ENCODE measurements around the gene CSK.
"Not testable (repeated sequence)": the region's sequence is repeated elsewhere in the genome, so short reads cannot be mapped to it uniquely, and the experiment has no call there.

Gene CSK

DNA sequence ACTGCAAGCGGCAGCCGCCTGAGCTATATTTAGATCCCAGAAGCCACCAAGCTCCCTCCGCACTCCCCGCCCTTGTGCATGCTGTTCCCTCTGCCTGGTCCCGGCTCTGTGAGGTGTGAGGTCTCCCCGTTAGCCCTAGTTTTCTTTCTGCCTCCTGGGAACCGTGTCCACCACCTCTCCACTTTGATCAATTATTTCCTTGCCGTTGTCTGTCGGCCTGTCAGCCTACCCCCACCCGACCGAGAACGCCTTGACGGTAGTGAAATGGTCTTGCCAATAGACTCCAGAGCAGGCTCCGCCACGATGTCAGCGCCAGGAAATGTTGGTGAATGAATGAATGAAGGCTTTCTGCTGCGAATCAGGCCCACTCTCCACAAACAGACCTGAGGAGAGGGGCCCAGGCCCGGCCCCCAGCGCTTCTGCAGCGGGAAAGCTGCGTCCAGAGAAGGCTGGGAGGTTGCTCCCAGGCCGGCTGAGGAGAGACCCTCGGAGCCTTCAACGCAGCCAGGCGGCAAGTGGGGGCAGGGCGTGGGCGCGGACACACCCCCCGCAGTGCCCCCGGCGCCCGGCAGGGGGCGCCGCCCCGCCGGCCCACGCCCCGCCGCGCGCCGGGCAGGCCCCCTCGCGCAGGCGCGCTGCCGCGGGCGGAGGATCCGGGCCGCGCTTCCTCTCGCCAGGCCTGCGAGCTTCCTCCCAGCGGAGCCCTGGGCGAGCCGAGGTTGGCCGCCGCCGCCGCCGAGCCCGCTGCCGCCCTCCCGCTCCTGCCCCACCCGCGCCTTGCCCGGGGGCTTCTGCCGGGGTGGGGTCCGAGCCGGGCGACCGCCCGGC is at the start of gene CSK:
TSS of gene CSK (plus strand) at position 650 of the 828 bp plus-strand sequence. CDS start 16,218 bp downstream, outside the sequence.
- DNase-seq: peak; percentile 50

DNA sequence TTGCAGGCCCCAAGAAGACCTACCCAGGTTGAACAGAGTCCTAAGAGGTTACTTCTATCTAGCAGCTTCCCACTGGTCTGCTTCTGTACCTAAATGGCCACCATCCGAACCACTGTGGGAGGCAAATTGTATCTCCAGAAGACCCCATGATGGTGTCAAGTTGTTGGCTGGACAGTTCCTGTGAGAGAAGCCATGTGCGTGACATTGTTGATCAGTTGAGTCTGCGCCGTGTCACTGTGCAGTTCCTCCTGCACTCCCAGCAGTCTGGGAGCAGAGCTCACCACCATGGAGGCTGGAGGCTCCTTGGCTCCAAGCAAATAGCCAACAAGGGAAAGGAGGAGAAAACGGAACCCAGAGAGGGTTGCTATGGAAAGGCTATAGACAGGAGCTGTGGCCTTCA is 49.0 kb upstream of the CSK start:
- DNase-seq: no peak

DNA sequence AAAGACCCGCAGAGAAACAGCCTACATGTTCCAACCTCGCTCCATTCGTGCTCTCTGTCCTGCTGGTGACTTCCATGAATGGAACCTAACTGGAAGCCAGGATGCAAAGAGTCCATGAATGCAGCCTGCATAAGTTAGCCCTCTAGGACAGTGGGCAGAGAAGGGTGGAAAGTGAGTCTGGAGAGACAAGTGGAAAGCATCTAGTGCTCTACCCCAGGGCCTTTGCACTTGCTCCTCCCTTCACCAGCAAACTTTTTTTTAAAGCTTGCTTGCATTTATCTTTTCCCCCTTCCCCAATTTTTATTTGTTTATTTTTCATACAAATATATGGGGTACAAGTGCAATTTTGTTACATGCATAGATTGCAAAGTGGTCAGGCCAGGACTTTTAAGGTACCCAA is 48.6 kb upstream of the CSK start:
- no peak for DNase-seq

DNA sequence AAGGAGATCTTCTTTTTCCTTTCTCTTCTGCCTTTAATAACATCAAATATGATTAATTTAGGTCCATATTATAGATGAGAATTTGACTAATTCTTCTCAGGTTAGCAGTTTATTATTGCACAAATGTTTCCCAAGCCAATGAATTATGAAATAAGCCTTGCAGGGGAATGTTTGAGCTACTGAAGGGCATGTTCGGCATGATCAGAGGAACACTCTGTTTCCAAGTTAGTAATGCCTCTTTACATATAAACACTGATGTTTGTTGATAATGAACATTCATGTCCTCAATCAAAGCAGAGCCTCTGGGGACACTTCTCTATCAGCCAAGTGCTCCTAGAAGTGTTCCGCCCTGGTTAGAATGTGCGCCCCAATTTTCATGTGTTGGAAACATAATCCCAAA is 46.6 kb upstream of the CSK start:
- no peak for DNase-seq

DNA sequence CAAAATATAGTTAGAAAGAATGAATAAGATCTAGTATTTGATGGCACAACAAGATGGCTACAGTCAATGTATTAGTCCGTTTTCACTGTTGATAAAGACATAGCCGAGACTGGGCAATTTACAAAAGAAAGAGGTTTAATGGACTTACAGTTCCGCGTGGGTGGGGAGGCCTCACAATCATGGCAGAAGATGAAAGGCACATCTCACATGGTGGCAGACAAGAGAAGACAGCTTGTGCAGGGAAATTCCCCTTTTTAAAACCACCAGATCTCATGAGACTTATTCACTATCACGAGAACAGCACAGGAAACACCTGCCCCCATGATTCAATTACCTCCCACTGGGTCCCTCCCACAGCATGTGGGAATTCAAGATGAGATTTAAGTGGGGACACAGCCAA is 43.6 kb upstream of the CSK start:
- not testable (repeated sequence) for DNase-seq

DNA sequence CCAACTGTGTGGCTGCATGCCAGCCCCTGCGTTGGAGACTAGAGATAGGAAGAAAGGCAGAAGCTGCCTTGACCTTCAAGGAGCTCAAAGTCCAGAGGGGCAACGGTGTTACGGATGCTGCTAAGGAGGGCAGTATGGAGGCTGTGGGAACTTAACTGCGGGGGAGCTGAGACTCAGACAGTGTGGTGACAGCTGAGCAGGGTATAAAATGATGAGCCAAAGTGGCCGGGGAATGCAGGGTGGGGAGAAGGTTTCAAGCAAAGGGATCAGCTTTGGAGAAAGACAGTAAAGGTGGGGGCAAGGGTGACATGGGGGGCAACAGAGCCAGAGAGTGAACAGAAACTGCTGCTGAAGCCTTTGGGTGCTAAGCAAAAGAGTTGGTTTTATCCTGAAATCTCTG is 39.5 kb upstream of the CSK start:
- no peak for DNase-seq

DNA sequence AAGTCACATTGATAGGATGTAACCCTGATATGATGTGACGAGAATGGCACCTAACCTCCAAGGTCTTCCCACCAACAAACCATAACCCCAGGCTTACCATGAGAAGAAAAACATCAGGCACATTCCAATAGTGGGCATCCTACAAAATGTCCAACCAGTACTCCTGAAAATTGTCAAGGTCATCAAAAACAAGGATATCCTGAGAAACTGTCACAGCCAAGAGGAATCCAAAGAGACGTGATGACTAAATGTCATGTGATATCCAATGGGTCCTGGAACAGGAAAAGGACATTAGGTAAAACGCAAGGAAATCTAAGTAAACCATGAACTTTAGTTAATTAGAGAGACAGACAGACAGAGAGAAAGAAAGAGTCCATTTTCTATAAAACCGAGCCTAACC is 35.5 kb upstream of the CSK start:
- no peak for DNase-seq

DNA sequence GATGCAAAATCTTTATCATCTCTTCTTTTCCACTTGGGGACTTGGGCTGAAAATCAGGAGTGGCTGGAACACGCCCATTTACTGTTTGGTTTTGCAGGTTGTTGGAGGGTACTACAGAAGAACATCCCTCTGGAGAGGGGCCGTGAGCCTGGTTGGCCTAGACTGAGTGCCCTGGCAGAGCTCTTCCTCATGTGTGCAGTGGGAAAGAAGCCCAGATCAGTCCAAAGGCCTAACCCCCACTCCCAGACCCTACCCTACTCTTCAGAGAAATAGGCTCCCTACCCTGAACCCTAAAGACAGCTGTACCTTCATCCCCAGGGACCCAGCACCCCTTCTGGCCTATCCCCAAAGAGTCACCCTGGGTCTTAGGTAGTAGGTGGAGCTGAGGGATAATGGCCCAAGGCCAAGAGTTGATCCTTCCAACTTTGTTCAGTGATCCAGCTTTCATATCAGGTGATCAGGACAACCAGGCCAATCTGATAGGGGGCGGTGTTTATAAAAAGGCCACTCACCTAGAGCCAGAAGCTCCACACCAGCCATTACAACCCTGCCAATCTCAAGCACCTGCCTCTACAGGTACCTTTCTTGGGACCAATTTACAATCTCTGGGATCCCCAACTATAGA is 33.4 kb upstream of the CSK start, which contains the start of gene CYP1A2:
TSS of gene CYP1A2 (plus strand) at position 524 of the 625 bp plus-strand sequence. CDS start 894 bp downstream, outside the sequence.
- DNase-seq: no peak

DNA sequence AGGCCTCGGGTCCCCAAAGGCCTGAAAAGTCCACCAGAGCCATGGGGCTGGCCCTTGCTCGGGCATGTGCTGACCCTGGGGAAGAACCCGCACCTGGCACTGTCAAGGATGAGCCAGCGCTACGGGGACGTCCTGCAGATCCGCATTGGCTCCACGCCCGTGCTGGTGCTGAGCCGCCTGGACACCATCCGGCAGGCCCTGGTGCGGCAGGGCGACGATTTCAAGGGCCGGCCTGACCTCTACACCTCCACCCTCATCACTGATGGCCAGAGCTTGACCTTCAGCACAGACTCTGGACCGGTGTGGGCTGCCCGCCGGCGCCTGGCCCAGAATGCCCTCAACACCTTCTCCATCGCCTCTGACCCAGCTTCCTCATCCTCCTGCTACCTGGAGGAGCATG is 32.0 kb upstream of the CSK start:
- DNase-seq: no peak

DNA sequence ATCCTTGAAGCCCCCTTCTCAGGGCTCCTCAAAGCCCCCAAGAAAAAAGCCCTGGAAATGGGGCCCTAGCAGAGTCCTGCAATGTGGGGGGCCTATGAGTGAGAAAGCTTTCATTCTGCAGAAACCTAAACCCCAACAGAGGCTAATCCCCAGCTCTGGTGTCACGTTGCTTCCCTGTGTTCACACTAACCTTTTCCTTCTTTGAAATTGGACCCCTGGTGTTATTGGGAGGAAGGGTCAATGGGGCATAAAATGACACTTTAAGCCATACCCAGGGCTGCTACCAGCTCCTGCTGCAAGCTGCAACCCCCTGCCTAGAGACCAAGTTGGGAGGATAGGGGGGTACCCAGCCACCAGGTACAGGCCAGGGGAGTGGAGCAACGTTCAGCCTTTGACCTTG is 31.1 kb upstream of the CSK start:
- no peak for DNase-seq

DNA sequence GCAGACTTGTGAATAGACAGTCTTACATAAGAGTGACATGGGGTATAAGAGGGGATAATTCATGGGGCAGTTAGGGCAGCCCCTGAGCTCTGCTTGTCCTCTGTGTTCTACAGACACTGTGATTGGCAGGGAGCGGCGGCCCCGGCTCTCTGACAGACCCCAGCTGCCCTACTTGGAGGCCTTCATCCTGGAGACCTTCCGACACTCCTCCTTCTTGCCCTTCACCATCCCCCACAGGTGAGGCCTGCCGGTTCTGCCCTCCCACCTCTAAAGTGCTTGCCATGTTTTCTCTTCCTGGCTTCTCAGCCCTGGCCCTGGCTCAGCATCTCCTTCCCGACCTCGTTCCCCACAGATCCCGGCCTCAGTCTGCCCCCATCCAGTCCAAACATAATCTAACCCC is 29.9 kb upstream of the CSK start:
- DNase-seq: no peak

DNA sequence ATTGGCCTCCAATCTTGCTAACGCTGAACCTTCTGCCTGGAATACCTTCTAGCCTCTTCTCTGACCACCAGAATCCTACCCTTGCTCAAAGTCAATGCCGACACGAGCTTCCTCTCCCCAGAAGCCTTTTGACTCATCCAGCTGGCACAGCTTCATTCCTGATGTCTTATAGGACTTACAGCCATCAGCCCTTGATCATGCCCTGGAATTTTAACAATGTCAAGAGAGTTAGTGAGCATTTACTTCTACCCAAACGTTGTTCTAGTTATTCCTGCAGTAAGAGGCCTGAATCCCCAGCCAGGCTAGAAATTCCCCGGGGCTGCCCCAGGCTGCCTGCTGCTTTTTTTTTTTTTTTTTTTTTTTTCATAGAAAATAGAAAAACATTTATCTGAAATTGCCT is 29.3 kb upstream of the CSK start:
- DNase-seq: no peak

DNA sequence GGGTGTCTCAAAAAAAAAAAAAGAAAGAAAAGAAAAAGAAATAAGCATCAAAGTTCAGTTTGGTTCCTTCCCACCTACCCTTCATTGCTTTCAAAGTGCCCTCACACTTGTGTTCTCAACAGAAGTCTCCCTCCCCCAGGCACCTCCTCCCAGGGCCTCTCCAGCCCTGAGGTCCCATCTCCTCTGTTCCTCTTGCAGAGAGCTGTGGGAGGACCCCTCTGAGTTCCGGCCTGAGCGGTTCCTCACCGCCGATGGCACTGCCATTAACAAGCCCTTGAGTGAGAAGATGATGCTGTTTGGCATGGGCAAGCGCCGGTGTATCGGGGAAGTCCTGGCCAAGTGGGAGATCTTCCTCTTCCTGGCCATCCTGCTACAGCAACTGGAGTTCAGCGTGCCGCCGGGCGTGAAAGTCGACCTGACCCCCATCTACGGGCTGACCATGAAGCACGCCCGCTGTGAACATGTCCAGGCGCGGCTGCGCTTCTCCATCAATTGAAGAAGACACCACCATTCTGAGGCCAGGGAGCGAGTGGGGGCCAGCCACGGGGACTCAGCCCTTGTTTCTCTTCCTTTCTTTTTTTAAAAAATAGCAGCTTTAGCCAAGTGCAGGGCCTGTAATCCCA is 27.2 kb upstream of the CSK start:
- DNase-seq: no peak

DNA sequence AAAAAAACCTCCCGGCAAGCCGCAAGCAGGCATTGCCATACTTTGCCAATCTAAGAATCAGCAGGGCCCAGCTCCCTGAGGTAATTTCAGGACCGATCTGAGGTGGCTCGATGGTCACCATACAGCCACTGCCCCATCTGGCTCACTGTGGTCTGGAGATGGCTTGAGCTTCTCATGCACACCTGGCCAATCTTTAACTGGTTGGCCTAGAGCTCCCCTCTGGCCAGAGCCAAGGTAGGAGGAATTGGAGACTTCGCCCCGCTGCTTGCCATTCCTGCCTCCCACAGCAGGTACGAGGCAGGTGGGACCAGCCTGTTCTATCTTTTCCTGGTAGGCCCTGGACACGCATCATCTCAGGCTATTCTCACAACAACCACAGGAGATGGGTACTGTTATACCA is 23.1 kb upstream of the CSK start:
- DNase-seq: no peak

DNA sequence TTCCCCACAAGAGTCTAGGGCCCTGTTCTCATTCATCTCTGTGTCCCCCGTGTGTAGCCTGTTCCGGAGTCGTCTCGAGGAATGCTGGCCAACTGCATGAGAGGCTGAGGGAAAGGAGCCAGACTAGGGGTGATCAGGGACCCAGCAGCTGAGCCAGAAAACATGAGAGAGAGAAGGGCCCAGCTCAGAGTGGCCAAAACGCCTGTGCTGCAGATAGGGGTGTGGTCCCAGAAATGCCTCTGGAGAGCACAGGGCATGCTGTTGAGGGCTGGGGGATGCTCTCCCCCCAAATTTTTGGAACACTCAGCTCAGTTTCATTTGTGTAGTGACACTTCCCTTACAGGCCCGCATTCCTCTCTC is 19.1 kb upstream of the CSK start:
- DNase-seq: no peak

DNA sequence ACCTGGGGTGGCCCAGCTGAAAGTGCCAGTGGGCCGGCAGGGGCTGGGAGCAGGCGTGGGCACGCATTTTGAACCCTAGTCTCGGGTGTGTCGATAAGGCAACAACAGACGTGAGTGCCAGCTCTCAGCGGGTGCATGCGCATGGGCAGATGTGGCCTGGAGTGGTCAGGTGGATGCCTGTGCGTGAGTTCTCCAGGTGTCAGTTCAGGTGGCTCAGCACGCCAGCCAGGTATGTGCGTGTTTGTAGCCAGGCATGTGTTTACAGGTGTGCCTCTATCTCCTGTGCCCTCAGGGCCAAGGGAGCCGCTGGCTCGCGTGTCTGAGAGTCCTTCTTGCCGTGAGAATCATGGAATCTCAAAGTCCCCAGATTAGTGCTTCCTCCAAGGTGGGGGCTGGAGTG is 18.5 kb upstream of the CSK start:
- no peak for DNase-seq

DNA sequence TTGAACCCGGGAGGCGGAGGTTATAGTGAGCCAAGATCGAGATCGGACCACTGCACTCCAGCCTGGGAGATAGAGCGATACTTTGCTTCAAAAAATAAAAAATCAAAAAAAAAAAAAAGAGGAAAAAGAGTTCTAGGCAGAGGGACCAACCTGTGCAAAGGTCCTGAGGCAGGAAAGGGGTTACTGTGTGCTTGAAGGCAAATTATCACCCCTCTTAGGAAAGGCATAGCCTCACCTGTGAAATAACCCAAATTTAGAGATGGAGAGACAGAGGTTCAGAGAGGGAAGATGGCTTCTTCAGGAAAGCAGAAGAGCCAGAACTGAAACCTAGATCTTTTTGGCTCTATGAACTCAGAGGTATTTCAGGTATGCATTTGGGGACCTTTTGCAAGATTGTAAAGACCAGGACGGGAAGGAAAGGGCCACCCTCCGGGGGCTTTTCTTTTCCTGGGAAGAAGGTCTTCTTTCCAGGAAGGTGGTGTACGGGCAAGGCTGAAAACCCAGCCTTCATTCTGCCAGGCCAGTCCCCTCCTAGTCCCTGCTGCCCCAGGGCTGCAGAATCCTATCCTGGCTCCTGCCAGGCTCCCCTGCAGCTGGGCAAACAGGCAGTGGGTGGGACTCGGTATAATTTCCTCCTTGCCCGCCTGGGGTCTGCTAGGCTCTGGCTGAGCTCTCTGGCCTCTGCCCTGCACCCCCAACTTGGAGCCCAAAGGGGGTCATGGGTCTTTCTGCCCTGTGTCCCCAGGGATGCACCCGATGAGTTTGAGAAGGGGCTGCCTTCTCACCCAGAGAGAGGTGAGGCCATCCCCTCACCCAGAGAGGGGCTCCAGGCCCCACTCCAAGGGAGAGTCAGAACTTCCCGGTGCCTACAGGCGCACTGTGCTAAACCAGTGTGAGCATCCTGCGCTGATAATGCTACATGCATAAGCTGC is 14.4 kb upstream of the CSK start:
- DNase-seq: no peak

DNA sequence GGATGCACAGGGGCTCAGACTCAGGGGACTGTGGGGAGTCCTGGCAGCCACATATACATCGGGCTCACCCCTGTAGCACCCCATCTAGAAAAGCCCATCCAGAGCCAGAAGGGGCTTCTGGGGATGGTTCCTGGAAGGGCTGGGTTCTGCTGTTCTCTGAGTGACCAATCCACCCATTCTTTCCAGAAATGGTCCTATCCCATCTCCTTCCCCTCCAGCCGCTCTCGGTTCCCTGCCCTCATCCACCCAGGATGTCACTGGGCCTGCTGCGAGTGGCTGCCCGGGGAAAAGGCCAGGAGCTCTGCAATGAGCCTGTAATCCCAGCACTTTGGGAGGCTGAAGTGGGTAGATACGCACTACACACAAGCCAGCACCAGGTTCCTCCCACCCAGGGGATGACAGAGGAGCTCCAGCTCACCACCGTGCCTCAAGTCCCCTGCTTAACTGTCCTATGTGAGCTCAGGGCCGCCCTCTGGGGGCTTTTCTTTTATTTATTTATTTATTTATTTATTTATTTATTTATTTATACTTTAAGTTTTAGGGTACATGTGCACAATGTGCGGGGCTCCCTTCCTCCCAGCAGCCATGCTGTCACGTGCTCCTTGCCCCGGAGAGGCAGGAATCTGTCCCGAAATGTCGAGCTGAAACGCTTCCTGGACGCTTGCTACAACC is 13.6 kb upstream of the CSK start:
- DNase-seq: no peak

DNA sequence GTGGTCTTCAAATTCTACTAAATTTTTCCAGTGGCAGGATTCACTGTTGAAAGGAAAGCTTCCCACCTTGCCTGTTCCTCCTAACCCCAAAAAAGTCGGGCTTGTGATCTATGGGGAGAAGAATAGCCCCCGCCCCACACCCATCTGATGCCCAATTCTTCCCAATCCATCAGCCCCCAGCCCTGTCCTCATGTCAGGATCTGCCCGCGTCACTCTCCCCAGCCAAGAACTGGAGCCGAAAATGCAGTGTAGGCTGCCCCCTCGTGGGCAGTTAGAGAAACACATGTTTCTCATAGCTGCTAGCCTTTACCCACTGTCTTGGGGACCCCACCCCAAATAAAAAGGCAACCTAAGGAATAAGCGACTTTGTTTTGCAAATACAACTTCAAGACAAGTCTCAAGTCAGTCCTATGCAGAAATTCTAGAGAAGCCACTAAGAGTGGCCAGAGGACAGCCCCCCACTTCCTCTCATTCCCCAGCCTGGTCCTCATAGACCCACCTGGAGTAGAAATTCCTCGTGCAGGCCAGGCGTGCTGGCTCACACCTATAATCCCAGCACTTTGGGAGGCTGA is 13.0 kb upstream of the CSK start:
- peak; percentile 11 for DNase-seq

DNA sequence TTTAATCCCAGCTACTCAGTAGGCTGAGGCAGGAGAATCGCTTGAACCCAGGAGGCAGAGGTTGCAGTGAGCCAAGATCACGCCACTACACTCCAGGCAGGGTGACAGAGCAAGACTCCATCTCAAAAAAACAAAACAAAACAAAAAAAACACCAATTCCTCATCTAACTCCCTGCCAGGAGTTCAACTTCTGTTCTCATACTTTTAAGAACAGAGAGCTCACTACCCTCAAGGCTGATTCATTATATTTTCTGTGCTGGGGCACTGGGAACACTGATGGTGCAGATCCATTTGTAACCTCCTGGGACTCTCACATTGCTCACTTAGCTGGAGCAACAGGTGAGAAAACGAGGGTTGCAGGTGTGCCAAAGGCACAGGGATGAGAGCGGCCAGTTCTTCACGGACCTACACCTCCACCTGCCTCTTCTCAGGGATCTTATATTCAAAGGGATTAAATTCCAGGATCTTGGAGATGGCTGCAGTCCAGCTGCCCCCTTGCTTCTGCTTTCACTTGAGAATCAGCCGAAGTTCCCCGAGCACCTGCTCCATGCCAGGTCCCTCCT is 12.3 kb upstream of the CSK start:
- DNase-seq: no peak

DNA sequence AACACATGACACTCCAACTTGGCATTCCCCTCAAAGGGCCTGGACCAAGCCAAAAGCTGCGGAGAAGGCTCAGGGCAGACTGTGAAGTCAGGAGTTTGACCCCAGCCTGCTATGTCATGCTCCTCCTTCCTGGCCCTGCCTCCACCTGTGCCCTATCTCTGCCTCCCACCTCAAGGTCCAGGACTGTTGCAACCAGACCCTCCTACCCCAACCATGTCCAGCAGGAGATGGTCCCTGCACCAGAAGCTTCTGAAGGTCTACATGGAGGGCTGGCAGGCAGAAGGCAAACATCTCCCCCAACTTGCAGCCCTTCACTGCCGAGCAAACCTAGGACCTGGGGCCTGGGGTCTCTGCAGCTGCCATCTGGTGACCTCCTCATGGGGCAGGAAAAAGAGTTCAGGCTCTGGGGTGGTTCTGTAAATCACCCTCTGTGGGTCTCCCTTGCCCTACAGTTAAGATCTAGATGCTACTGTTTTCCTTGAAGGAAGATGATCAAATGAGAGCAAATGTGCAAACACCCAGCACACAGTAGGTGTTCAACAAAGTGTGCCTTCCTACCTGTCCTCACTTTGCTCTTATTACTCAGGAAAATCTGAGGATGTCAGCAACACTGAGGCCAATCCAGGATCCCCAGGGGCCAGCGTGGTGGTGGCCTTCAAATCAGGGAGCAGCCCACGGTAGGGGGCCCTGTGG is 11.5 kb upstream of the CSK start:
- no peak for DNase-seq

Measured in NCI-H1048 (cell line).